ENCODE data around the gene LRBA.
A peak's percentile ranks its signal among the peaks of the same experiment; 100 is the strongest.

LRBA gene

DNA sequence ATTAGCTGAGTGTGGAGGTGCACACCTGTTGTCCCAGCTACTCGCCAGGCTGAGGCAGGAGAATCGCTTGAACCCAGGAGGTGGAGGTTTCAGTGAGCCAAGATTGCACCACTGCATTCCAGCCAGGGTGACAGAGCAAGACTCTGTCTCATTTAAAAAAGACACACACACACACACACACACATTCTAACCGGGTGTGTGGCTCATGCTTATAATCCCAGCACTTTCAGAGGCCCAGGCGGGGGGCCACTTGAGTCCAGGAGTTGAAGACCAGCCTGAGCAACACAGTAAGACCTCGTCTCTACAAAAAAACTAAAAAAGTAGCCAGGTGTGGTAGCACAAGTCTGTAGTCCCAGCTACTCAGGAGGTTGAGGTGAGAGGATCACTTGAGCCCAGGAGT lies 152.3 kb downstream of the LRBA start:
- FAIRE-seq: no peak

DNA sequence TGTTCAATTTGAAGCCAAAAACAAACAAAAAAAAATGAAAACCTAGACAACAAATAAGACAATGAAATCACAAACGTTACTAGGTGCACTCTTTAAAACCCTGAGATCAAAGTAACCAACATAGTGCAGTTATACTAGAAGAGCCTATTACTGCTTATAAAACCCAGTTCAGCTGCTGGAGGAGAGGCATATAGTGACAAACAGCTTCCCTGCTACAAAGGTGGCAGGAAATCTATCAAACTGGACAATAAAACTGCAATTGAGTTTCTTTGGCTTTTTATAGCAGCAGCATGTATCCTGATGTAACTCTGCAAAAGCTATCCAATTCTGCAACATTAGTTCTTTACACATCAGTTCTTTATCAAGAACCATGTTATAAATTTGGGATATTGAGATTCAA lies 155.6 kb downstream of the LRBA start:
- no peak for FAIRE-seq

DNA sequence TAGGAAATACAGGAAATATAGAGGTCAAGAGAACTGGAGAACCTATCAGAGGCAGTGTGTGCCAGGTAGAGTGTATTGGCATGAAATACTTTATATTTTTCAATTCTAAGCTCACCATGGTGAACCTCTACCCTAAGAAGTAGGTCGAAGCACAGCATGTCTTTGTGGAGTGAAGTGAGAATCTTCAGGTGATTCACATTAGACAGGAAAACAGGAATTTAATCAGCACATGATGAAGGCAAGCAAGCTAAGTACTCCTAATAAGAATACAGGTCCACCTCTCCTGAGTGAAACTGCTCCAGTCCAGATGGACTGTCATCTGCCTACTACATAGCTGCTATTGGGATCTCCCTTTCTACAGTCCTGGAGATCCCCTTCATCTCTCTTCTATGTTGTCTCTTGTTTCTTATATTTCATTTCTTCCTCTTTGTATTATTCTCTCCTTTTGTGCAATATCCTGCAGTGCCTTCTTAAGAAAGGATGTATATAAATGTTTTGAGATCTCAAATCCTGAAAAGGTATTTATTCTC lies 159.0 kb downstream of the LRBA start:
- no peak for FAIRE-seq

DNA sequence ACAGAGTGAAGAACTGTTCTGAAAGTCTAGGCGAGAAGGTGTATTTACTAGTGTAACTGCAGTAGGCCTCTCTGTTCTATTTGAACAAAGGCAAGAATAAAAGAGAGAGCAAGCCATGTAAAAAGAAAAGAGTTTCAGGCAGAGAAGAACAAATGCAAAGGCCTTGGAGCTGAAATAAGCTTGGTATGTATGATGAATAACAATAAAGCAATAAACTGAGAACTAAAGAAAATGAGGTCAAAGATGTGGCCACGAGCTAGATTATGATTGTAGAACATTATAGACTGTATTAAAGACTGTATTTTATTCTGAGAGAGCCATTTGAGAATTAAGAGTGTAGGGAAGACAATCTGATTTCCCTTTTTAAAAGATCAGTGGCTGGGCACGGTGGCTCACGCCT lies 160.5 kb downstream of the LRBA start:
- no peak for FAIRE-seq

DNA sequence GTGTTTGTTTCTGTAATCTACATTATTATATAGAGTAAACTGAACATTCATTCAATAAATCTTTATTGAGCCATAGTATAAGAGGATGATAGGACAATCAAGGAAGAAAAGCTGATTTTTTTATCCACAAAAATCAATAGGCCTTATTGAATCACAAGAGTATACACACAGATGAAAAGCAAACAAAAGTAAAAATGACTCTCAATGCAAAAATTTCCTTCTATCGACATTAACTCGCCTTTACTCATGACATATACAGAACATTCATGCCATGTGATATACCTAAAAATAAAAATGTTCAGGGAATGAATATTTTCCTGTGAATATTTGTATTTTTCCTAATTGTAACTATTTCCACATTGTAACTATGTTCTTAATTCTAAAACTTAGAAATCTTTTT lies 161.2 kb downstream of the LRBA start:
- no peak for FAIRE-seq

DNA sequence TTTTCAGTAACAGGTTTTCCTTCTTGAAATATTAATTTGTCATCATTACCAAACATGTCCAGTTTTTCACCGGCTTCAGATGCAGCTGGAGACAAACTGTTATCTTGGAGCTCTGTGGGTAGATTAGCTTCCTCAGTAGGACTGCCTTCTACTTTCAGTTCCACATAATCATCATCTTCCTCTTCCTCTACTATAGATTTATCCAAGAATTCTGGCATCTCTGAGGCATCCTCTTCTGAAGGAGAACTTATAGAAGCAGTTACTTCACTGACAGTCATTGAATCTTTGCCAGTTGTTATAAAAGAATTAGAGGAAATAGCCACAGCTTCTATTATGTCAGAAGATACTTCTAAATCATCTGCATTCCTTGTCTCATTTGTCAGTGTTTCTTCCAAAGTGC lies 162.9 kb downstream of the LRBA start:
- FAIRE-seq: no peak

DNA sequence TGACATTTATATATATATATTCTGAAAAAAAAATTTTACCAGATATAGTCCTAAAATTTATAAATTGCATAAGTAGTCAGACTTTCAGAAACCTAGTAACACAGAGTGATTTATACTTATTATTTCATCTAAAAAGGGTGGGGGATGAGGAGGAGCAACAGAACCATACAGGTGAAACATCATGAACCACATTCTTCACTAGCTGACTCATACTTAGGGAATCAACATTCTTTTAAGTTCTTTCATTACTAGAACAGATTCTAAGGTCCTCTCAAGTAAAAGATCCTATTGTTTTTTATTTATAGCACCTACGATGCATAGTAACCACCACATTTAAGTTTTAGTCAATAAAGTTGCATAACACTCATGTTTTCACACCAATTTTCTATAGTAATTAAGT lies 166.1 kb downstream of the LRBA start:
- FAIRE-seq: no peak

DNA sequence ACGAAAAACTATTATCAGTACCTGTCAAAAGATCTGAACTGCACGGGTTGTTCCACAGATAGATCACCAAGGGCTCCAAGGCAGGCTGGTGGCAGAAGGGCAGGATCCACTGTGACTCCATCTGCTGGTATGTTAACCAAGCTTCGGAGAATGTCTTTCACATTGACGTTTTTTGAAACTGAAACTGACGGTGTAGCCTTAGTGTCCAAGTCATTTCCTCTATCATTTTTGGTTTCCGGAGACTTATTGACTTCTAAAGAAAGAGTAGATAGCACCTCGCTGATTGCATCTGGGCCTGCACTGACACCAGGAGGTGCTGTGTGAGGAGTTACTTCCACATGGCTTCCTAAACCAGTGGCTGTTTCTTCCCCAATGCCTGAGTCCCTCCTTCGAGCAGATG lies 186.9 kb downstream of the LRBA start:
- no peak for FAIRE-seq

DNA sequence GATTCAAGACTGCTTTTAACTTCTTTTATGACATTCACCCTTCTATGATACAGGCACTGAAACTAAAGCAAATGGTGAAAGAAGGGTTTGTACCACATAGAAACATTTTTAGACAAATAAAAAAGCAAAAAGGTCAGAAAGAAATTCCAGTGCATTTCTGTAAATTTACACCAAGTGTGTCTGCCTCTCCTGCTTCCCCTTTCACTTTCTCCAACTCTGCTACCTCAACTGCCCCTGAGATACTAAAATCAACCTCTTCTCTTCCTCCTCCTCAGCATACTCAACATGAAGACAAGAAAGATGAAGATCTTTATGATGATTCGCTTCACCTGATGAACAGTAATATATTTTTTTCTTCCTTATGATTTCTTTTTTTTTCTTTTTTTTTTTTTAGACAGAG lies 187.9 kb downstream of the LRBA start:
- FAIRE-seq: no peak

DNA sequence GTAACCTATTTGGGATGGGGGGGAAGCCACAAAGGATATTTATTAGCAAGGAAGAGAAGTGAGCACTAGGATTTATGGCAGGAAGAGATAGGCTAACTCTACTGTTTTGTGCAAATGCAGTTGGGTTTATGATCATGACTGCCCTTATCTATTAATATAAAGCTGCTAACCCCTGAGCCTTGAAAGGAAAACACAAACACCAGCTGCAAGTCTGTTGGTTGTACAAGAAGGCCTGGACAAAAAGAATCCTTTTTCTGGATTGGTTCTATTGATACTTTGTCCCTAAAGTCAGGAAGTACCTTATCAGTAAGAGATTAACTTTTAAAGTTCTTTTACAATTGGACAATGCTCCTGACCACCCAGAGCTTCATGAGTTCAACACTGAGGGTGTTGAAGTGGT lies 188.8 kb downstream of the LRBA start:
- no peak for FAIRE-seq

DNA sequence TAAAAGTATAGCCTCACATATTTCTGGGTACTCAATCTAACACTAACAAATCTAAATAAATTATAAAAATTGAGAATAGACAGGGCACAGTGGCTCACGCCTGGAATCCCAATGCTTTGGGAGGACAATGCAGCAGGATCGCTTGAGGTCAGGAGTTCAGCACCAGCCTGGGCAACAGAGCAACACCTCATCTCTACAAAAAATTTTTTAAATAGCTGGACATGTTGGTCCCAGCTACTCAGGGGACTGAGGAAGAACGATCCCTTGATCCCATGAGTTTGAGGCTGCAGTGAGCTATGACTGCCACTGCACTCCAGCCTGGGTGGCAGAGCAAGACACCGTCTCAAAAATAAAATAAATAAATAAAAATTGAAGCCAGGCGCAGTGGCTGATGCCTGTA lies 192.7 kb downstream of the LRBA start:
- FAIRE-seq: no peak

DNA sequence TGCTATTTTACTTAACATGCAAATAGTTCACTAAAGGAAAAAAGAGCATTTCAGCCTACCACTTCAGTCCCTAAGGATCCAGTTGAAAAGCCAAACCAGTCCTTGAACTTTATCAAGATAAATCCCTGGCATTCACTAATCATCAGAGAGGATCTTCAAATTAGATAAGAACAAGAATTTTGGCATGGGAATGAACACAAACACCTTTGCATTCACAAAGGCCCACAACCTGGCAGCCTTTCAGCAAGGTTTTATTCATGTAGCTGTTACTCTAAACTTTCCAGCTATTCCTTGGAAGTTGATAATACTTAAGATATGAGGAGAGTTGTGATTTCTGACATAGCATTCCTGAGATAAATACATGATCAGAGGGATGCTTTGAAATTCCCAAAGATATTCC lies 193.4 kb downstream of the LRBA start:
- no peak for FAIRE-seq

DNA sequence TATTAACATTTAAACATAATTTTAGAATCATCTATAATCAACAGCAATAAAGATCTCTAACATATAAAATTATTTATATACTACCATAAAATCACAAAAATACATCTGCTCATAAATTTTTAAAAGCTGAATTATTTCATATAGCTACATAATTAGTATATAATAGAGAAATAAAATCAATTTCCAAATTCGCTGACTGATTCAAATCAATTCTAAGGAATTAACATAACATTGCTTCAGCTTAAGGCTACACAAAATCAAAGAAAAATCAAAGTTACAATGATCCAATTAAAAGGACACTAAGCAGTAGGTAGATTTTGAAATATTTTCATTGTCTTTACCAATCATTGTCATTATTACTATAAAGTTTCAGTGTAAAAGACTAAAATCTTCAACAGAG lies 194.7 kb downstream of the LRBA start:
- no peak for FAIRE-seq

DNA sequence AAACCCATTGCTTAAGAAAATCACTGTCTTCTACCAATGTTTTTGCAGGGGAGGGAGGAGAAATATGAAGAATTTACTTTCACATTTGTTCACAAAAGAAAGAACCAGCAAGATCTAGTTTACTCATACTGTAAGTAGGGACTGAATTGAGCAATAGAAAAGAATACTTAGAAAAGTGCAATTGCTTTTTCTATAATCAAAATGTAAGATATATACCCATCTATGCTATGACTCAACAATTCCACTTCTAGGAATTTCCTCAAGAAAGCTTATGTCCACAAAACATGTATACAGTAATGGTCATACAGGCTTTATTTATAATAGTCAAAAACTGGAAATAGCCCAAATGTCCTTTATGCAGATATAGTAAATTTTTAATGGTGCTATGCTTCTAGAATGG lies 196.4 kb downstream of the LRBA start:
- no peak for FAIRE-seq

DNA sequence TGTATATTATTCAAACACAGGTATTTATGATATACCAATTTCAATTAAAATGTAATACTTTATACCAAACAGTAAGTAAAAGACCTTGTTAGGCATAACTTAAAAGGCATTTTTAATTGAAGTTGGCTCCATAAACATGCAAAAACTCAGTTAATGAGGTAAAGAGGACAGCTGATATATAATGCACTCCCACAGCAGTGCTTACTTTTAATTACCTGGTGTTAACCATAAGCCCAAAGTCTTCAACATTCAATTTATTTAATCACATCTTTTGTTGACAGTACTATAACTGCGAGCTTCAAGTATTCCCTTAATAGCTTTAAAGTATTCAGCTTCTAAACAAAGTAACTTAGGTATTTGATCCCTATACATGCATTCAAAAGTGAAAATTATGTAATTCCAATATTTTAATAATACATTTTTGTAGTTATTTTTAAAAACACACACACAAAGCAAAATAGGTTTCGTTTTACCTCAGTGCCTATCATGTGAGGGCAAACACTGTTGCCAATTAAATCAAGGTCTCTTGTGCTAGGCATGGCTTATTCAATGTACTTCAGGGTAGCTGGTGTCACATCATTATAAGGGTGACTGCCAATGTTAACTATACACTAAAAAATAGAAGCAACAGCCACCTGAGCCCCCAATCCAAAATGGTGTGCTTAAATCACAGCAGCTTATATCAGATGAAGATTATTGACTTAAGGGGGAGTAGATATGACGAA lies 197.1 kb downstream of the LRBA start:
- FAIRE-seq: no peak

DNA sequence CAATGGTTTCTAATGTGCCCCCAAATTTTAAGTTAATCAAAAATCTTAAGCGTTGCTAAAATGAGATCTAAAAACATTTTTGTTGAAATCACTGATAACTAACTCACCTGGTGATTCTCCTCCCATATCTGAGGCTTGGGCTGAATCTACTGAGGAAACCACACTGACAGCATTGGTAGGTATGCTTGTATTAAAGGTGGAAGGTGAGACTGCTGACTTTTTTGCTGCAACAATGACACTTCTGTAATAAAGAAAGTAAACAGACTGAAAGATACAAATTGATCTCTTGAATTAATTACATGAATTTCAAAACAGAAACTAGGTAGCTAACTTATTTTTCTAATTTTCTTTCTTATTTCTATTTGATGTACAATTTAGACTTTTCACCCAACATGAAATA lies 198.1 kb downstream of the LRBA start:
- peak; percentile 41 for FAIRE-seq

DNA sequence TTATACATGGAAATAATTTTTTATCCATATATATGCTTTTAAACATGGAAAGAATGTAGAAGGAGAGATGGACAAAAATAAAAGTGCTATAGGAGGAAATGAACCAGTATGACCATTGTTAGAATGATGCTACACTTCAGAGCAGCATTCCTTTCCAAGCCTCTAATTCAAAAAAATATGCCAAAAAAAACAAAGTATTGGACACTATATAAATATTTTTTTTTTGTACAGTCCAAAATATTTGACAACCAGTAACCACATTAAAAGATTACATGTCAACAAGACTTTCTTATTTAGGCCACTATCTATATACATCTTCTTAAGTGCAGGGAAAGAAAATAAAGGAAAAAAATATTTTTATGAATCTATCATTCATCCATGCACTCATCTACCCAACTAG lies 198.6 kb downstream of the LRBA start:
- FAIRE-seq: no peak

DNA sequence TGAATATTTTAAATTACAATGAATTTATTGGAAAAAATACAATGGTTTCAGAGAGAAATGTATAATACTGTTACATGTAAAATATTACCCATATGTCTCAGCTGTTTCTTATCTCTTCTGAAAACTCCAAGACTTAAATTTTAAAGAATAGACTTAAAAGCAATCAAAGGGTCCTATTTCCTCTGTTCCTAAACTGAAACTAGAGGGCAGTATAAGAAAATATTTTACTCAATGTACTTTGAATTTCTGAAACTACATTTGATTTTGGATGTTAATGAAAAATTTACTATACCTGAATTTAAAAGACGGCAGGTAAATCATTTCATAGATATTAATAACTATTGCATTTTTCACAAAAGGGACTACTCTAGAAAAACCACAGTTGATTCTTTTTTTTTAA lies 200.2 kb downstream of the LRBA start:
- FAIRE-seq: no peak

DNA sequence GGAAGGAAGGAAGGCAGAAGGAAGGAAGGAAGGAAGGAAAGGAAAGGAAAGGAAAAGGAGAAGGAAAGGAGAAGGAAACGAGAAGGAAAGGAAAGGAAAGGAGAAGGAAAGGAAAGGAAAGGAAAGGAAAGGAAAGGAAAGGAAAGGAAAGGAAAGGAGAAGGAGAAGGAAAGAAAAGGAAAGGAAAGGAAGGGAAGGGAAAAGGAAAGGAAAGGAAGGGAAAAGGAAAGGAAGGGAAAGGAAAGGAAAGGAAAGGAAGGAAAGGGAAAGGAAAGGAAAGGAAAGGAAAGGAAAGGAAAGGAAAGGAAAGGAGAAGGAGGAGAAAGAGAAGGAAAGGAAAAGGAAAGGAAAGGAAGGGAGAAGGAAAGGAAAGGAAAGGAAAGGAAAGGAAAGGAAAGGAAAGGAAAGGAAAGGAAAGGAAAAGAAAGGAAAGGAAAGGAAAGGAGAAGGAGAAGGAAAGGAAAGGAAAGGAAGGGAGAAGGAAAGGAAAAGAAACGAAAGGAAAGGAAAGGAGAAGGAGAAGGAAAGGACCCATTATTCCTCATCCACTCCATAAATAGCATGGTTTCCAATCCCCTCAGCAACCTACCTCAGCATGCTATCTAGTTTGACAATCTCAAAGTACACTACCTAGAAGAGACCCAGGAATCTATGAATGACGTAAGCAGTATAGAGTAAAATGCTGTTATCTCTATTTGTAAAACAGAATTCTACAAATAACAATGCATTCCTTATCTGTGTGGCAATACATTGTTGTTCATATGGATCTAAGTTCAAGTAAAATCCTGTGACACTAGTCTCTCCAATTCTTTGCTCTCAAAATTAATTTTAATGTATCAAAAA lies 209.7 kb downstream of the LRBA start:
- no peak for FAIRE-seq

DNA sequence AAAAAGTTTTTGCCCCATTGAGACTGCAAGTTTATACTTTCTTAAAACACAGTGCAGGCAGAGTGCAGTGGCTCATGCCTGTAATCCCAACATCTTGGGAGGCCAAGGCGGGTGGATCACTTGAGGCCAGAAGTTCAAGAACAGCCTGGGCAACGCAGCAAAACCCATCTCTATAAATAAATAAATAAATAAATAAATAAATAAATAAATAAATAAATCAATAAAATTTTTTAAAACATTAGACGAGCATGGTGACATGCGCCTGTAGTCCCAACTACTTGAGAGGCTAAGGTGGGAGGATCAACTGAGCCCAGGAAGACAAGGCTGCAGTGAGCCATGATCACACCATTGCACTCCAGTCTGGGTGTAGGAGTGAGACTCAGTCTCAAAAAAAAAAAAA lies 213.3 kb downstream of the LRBA start:
- FAIRE-seq: no peak

DNA sequence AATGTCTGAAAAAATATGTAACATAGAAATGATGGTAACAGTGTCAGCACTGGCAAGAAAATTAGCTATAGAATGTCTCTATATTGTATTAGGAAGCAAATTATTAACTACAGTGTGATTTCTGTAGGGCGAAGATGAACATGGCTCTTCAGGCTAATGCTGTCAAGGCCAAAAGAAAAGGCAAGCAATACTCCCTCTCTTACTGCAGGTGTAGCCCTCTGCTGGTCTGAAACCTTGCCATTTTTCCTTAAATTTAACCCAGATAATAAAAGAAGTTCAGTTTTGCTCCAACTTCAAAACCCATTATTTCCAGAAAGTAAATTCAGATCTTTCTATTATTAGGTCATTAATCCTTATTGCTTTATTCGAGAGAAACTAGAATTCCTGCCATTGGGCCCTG lies 215.9 kb downstream of the LRBA start:
- no peak for FAIRE-seq

DNA sequence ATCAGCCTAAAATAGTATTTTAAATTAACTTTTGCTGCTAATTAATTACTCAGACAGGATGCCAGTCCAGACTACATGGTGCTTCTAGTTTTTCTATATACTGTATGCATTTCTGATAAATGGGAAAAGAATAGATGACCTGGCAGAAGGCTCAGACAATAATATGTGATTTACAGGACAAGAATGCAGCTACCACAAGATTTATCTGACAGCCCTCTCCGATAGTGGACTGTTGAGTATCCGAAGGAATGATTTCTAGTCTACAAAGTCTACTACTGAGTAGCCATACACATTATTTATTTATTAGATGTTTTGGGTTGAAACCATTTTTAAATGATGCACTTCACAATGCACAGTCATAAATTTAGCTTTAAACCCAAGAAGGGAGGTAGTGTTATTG lies 220.4 kb downstream of the LRBA start:
- no peak for FAIRE-seq

DNA sequence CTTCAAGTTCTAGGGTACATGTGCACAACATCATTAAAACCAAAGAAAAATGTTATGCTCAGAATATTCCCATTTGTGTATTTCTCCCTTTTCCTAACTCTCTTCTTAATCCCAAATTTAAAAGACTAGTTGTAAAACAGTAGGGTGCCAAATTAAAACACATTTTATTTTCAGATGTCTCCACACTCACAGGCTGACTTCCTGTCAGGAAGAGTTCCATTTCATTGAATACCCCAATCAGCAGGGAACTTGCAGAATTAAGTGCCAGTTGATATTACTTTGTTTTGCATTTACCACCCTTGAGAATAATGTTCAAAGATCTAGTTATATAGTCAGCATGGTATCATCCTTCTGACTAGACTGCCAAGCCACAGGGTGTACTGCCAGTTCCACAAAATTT lies 225.2 kb downstream of the LRBA start:
- FAIRE-seq: no peak

DNA sequence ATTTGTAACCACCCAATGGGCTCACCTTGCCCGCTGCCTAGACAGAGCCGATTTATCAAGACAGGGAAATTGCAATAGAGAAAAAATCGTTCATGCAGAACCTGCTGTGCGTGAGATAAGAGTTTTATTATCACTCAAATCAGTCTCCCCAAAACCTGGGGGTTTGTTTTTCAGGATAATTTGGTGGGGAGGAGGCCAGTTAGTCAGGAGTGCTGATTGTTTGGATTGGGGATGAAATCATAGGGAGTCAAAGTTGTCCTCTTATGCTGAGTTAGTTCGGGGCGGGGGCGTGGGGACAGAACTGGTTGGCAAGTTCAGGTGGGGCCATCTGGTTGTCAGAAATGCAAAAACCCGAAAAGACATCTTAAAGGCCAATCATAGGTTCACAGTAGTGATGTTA lies 230.1 kb downstream of the LRBA start:
- FAIRE-seq: no peak
